GM23338 (cell line): ENCODE data around the gene GABRE.

Experiments used
- CREB1 ChIP-seq: fragments of 250-450 bp; sonication (Bioruptor Pico); IDR thresholded peaks from 2 replicates; pipeline ENCODE4 v1.5.0; 2020; ENCODE audit warnings: low read depth, mild to moderate bottlenecking, moderate library complexity
- CTCF ChIP-seq, 2 experiments: fragments of 200-600 bp in 1 of 2; sonication (generic) in 1 of 2; conservative IDR thresholded peaks; 2 replicates each; pipeline versions ENCODE4 v1.5.1 to v1.6.1; 2016 to 2017; ENCODE audit warnings: antibody characterized with exemption in 2 of 2, low read depth in 2 of 2, mild to moderate bottlenecking in 2 of 2, moderate library complexity in 1 of 2
- EZH2 ChIP-seq: fragments of 200-600 bp; sonication (generic); IDR thresholded peaks from one replicate; pipeline ENCODE4 v1.8.0; 2017; ENCODE audit warnings: antibody characterized with exemption, mild to moderate bottlenecking, low read depth; ENCODE audit not compliant: unreplicated experiment
- EZH2phosphoT487 ChIP-seq: fragments of 200-600 bp; sonication (generic); IDR thresholded peaks from one replicate; pipeline ENCODE4 v1.8.1; 2018; ENCODE audit warnings: antibody characterized with exemption; ENCODE audit not compliant: unreplicated experiment
- JUNB ChIP-seq: IDR thresholded peaks from one replicate; pipeline ENCODE4 v1.6.1; 2016; ENCODE audit warnings: antibody characterized with exemption; ENCODE audit not compliant: unreplicated experiment
- POLR2AphosphoS5 ChIP-seq: IDR thresholded peaks from 2 replicates; pipeline ENCODE4 v1.6.1; 2016; ENCODE audit warnings: antibody characterized with exemption, low read depth
- REST ChIP-seq: IDR thresholded peaks from one replicate; pipeline ENCODE4 v1.6.1; 2018; ENCODE audit warnings: antibody characterized with exemption; ENCODE audit not compliant: unreplicated experiment
- STAT1 ChIP-seq: IDR thresholded peaks from one replicate; pipeline ENCODE4 v1.6.1; 2016; ENCODE audit warnings: antibody characterized with exemption; ENCODE audit not compliant: unreplicated experiment
- ZNF114 ChIP-seq: fragments of 250-450 bp; sonication (Bioruptor Pico); IDR thresholded peaks from 2 replicates; pipeline ENCODE4 v1.5.0; 2020; ENCODE audit warnings: mild to moderate bottlenecking, moderate library complexity
- ZNF331 ChIP-seq: fragments of 250-450 bp; sonication (Bioruptor Pico); IDR thresholded peaks from 2 replicates; pipeline ENCODE4 v1.5.0; 2020; ENCODE audit warnings: low read depth, mild to moderate bottlenecking, moderate library complexity
- TF ChIP-seq, protein P1 (sequence below): IDR thresholded peaks from 2 replicates; pipeline ENCODE4 v1.6.1; 2016; ENCODE audit warnings: antibody characterized with exemption

GRCh38 chrX:152020888-152021287 is 46.4 kb upstream of the GABRE start:
- TF ChIP-seq POLR2AphosphoS5, result no peak
- no peak for TF ChIP-seq EZH2
- no peak for TF ChIP-seq CTCF (conservative IDR thresholded peaks at IDR 0.05; ENCODE audit: low read depth in 2 of 2)
- TF ChIP-seq JUNB, result no peak
- no peak for TF ChIP-seq REST
- no peak for TF ChIP-seq EZH2phosphoT487
- no peak for TF ChIP-seq CREB1 (CRISPR knock-in tag)
- TF ChIP-seq, protein P1, sequence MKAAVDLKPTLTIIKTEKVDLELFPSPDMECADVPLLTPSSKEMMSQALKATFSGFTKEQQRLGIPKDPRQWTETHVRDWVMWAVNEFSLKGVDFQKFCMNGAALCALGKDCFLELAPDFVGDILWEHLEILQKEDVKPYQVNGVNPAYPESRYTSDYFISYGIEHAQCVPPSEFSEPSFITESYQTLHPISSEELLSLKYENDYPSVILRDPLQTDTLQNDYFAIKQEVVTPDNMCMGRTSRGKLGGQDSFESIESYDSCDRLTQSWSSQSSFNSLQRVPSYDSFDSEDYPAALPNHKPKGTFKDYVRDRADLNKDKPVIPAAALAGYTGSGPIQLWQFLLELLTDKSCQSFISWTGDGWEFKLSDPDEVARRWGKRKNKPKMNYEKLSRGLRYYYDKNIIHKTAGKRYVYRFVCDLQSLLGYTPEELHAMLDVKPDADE, result no peak
- TF ChIP-seq ZNF331 (CRISPR knock-in tag), result no peak
- no peak for TF ChIP-seq STAT1
- no peak for TF ChIP-seq ZNF114 (CRISPR knock-in tag)
